Stimulated activated CD8-positive, alpha-beta memory T cell treated with anti-CD3 and anti-CD28 coated beads, Interleukin-12 subunit alpha, Interleukin-12 subunit beta, amount 100 ng/mL, for 1 hour (primary cell): ENCODE results near the gene C1orf167.

Experiments used
- DNase-seq: peaks from one replicate; pipeline ENCODE4 v3.0.0-alpha.2; 2020; ENCODE audit warnings: low read depth

Gene C1orf167

DNA sequence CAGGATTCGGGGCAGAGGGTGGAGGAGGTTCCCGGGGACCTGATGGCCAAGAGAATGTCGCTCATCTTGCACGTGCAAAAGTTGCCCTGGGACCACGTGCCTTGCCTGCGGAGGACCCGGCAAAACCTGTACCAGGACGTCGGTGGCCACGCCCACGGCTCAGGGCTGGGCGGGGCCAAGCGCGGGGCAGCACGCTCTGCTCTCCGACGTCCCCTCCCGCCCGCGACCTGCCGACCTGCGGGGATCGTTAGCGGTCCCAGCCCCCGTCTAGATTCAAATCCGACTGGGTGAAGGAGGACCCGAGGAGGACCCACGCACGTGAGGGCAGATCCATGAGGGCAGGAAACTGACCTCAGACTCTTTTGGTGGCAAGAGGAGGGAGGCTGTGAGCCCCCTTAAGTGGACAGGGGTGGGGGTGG is at the start of gene C1orf167:
TSS of gene C1orf167 (plus strand) at position 206 of the 419 bp plus-strand sequence. CDS start 2,208 bp downstream, outside the sequence.
- no peak for DNase-seq

- DNase-seq = no peak
These were observed 49.7 kb upstream of the C1orf167 start for GRCh38 chr1:11712285-11712684.

DNA sequence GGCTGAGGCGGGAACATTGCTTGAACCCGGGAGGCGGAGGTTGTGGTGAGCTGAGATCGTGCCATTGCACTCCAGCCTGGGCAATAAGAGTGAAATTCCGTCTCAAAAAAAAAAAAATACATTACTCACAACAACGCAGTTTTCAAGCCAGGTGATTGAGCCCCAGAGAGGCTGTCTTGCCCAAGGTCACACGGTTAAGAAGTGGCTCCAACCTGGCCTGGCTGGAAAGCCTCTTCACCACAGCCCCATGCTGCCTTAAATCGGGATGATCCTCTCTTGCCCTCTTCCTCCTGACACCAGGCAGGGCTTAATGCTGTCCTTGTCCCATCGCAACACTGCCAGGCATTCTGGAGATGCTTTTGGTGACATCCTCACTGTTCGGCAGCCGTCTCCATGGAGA is 48.9 kb upstream of the C1orf167 start:
- no peak for DNase-seq

- DNase-seq = no peak
These were observed 47.0 kb upstream of the C1orf167 start for GRCh38 chr1:11714831-11715575.

- DNase-seq = peak; percentile 80
These were observed 42.5 kb upstream of the C1orf167 start for GRCh38 chr1:11719313-11720032.

DNA sequence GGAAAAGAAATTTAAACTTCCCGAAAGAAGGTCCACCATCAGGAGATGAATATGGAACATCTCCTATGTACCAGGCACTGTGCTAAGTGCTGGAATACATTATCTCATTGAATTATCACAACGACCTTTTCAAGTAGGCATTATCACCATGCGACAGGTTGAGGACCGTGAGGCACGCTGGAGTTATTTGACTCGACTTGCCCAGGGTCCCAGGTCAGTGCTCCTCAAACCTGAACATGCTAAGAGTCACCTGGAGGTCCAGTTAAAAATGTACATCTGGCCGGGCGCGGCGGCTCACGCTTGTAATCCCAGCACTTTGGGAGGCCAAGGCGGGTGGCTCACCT is 42.0 kb upstream of the C1orf167 start:
- DNase-seq = no peak

DNA sequence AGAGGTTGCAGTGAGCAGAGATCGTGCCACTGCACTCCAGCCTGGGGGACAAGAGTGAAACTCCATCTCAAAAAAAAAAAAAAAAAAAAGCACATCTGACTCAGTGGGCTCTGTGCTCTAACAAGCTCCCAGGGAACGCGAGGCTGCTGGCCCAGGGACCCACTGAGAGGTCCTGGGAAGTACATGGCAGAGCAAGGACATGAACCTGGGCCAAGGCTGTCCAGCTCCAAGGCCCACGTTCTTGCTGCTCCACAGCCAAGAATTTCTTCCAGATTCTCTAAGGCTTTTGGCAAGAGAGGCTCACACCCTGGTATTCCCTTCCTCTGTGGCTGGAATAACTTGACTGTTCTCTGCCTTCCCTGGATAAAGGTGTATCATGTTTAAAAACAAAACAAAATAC is 41.5 kb upstream of the C1orf167 start:
- DNase-seq = no peak

- DNase-seq = no peak
These were observed 40.7 kb upstream of the C1orf167 start for GRCh38 chr1:11721311-11721710.

- DNase-seq = no peak
These were observed 39.5 kb upstream of the C1orf167 start for GRCh38 chr1:11722538-11722937.

GRCh38 chr1:11725616-11726015 is 36.4 kb upstream of the C1orf167 start:
- DNase-seq = no peak

DNA sequence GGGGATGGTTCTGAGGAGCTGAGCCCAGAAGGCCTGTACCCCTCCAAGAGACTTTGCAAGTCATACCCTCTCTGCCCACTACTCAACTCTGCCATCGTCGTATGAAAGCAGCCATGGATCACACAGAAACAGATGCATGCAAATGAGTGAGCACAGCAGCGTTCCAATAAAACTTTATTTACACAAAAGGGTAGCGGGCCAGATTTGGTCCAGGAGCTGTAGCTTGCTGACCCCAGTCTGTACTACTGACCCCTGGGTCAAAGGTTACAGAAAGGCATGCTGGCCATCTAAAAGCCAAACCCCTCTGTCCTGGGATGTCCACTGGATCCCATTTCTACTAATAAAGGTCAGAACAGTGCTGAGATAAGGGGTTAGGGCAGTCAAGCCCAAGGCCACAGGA is 34.9 kb upstream of the C1orf167 start:
- no peak for DNase-seq

DNA sequence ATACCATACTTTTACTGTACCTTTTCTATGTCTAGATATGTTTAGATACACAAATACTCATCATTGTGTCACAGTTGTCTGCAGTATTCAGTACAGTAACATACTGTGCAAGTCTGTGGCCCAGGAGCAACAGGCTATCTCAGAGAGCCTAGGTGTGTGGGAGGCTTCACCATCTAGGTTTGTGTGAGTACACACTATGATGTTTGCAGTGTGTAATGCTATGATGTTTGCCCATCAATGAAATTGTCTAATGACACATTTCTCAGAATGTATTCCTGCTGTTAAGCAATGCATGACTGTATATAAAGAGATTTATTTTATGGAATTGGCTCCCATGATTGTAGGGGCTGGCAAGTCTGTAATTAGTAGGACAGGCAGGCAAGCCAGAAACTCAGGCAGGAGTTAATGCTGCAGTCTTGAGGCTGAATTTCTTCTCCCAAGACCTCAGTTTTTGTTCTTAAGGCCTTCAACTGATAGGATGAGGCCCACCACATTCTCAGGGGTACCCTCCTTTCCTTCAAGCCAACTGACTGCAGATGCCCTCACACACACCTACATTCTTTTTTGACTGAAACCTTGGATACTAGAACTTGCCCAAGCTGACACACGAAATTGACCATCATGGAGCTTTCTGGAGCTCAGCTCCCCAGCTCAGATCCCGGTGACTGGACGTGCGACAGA is 33.7 kb upstream of the C1orf167 start:
- DNase-seq = no peak

- no peak for DNase-seq
These were observed 32.9 kb upstream of the C1orf167 start for GRCh38 chr1:11729155-11729497.

GRCh38 chr1:11729498-11730428 is 32.2 kb upstream of the C1orf167 start:
- DNase-seq = no peak

GRCh38 chr1:11730429-11730891 is 31.5 kb upstream of the C1orf167 start:
- DNase-seq = no peak

DNA sequence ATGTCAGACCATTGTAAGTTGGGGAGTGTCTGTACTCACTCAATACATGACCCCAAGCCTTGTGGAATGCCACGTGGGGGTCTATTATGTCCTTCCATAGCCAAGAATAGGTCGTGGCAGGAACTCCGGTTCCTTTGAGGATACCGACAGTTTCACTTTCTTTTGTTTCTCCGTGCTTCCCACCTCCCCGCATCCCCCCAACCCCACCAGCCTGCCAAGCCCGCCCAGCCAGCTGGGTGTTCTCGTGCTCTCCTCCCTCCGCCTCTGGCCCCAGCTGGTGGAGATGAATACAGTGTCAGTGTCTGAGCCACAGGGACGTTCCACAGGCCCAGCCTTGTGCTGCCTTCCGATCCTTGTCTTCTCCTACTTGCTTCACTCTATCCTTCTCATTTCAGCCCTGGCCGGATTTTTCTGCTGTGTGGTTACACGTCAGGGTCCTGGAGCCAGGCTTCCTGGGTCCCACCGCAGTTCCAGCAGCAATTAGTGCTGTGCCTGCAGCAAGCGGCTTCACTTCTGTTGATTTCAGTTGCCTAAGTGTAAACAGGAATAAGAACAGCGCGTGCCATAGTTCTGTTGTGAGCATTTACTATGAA is 30.2 kb upstream of the C1orf167 start:
- no peak for DNase-seq

DNA sequence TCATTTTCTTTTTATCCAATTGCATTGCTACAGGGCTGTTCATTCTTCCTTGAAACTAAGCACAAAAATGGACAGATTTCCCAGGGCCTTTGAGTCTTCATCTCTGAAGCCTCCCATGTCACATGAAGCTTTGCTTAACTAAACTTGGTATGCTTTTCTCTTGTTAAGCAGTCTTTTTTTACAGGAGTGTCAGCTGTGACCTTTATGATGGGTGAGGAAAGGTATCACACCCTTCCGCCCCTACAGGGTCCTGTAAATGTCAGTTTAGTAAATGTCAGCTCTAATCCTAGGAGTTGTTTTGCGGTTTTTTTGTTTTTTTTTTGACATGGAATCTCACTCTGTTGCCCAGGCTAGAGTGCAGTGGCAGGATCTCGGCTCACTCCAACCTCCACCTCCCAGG is 28.7 kb upstream of the C1orf167 start:
- no peak for DNase-seq

DNA sequence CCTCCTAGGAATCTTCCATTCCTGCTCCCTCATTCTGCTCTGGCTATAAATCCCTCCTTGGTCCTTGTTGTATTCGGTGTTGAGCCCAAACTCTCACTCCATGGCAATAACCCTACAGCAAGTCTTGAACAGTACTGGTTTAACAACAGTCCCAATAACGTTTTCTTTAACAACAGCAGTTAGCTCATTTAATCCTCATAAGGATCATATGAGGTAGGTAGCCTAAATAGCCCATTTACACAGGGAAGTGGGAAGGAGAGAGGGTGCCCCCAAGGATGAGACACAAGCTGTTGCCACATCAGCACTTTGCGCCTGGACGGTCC is 26.5 kb upstream of the C1orf167 start:
- no peak for DNase-seq

DNA sequence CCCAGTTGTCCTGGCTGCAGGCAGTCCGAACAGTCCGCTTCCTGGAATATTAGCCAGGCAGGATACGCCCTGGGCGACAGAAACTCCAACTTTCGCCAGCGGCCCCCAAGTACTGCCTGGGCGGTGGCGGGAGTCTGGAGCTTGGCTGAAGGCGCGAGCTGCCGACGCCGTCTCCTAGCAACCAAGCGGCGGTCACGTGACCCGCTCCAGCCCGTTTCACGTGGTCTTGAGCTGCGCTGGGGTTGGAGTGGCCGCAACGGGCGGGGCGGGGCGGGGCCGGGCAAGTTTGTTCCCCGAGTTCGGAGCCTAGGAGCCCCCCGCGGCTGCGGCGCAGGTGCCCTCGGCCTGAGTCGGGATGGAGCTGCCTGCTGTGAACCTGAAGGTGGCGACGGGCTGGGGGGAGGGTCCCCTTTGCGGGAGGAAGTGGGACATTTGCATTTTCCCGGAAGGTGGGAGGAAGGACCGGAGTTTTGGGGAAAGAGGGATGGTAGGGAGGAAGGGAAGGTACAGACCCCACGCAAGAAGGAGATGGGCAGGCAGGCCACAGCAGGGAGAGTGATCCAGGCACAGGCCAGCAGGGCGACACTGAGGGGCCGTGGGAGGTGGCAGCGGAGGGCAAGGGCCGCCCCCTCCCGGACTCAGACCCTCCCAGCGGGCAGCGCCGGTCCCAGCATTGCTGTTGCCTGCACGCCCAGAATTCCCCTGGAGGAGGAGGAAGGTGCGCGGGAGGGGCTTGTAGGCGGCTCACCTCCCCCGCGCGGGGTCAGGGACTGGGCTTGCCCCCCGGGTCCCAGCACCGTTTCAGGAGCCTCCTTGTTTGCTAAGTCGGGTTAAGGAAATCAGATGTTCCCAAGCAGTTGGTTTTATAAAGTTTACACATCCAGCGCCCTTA is 25.9 kb upstream of the C1orf167 start, which contains the start of gene AGTRAP:
TSS of gene AGTRAP (plus strand) at position 283 of the 892 bp plus-strand sequence. CDS start at position 356, 73 bp downstream.
- peak; percentile 77 for DNase-seq
